ENCODE data around the gene GRID1.

- TF ChIP-seq CTCF (IDR thresholded peaks at IDR 0.05) (no peak), POLR2A (IDR thresholded peaks at IDR 0.05) (no peak)
Observed at GRCh38 chr10:85612378-85612775, 754.2 kb downstream of the GRID1 start.
